IPS-18a (cell line): ENCODE measurements around the gene CEP250.
"Not testable (repeated sequence)": the region's sequence is repeated elsewhere in the genome, so short reads cannot be mapped to it uniquely, and the experiment has no call there.

ENCODE experiments used
- H3K27ac ChIP-seq: one replicate; pipeline ENCODE4 v1.5.1; 2013; ENCODE audit warnings: low read length
- H3K27me3 ChIP-seq: one replicate; pipeline ENCODE4 v1.6.1; 2013; ENCODE audit warnings: mild to moderate bottlenecking, low read length; ENCODE audit not compliant: control insufficient read depth, insufficient read depth
- H3K36me3 ChIP-seq: one replicate; pipeline ENCODE4 v1.6.1; 2013; ENCODE audit warnings: low read depth, low read length; ENCODE audit not compliant: control insufficient read depth
- H3K4me1 ChIP-seq: one replicate; pipeline ENCODE4 v1.6.1; 2013; ENCODE audit warnings: low read depth, low read length; ENCODE audit not compliant: control insufficient read depth
- H3K4me3 ChIP-seq: one replicate; pipeline ENCODE4 v1.5.1; 2013; ENCODE audit warnings: low read length
- H3K9ac ChIP-seq: one replicate; pipeline ENCODE4 v1.6.1; 2013; ENCODE audit warnings: mild to moderate bottlenecking, low read length, moderate library complexity
- H3K9me3 ChIP-seq: one replicate; pipeline ENCODE4 v1.6.1; 2013; ENCODE audit warnings: low read depth, low read length; ENCODE audit not compliant: control insufficient read depth

The CEP250 gene

DNA sequence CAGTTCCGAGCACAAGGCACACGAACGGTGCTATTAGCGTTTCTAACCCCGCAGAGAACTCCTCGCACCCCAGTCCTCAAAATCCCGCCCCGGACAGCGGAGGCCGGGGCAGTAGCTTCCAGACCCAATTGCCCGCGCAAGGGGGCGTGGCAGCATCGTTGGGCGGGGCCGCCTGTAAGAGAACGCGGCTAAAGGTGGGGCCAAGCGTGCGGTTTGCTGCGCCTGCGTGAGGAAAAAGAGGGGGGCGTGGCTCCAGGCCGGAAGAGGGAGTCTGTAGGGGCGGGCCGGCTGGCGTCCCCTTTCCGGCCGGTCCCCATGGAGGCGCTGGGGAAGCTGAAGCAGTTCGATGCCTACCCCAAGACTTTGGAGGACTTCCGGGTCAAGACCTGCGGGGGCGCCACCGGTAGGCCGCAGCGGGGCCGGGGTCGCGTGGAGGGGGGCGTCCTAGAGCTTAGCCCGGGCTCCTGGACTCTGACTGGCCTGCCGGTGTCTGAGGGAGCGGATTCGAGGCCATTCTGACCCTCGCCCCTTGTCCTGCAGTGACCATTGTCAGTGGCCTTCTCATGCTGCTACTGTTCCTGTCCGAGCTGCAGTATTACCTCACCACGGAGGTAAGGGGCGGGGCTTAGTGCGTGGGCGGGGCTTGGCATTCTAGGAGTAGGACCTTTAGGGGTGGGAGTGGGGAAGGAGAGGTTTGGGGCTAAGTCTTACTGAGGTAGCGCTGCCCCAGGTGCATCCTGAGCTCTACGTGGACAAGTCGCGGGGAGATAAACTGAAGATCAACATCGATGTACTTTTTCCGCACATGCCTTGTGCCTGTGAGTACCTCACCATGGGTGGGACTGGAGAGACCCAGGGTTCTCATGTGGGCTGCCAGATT is 86.6 kb downstream of the CEP250 start, which contains the start of gene ERGIC3:
ERGIC3 (plus strand) TSS at position 296 of the 880 bp plus-strand sequence; CDS start at position 316, 20 bp downstream.
- Histone ChIP-seq H3K27ac (peak within 1 kb of the TSS; percentile 89), H3K9me3 (no peaks in the 10 kb centered on the region), H3K9ac (peak within 1 kb of the TSS; percentile 89), H3K4me3 (peak within 1 kb of the TSS; percentile 86), H3K27me3 (no peaks in the 10 kb centered on the region), H3K36me3 (peaks cover 10% of the 10 kb centered on the region), H3K4me1 (peaks cover 9% of the 10 kb centered on the region)

DNA sequence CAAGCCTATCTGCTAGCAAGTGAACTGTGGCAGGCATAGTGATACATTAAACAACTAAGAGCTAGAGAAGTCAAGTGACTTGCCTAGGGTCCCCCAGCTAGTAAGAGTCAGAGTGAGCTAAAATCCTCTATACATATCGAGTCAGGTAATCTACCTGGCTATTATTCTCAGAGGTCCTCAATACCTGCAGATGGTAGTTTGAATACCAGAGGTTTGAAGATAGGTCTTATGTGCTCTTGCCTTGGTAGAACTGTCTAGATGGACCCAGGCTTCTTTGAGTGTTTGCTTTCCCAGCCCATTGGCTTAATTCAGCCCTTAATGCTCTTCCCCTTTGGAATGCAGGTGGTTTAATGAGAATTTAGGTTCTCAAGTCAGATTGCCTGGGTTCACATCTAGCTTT is 87.6 kb downstream of the CEP250 start:
- Histone ChIP-seq H3K27ac (no peak overlapping the region), H3K4me1 (peaks cover 9% of the 10 kb centered on the region), H3K9ac (peak overlapping the region; percentile 89), H3K36me3 (peaks cover 18% of the 10 kb centered on the region), H3K4me3 (peak overlapping the region; percentile 86), H3K9me3 (no peaks in the 10 kb centered on the region), H3K27me3 (no peaks in the 10 kb centered on the region)

- Histone ChIP-seq H3K9me3 (no peaks in the 10 kb centered on the region), H3K36me3 (peaks cover 31% of the 10 kb centered on the region), H3K27ac (no peak overlapping the region), H3K9ac (no peak overlapping the region), H3K4me3 (no peak overlapping the region), H3K4me1 (peaks cover 9% of the 10 kb centered on the region), H3K27me3 (no peaks in the 10 kb centered on the region)
Observed at GRCh38 chr20:35544436-35544835, 89.0 kb downstream of the CEP250 start.

GRCh38 chr20:35544941-35545340 is 89.5 kb downstream of the CEP250 start:
- H3K9me3 ChIP-seq, H3K27me3 ChIP-seq, H3K4me3 ChIP-seq, H3K9ac ChIP-seq, H3K4me1 ChIP-seq, H3K27ac ChIP-seq: not testable (repeated sequence)
- peaks cover 35% of the 10 kb centered on the region for H3K36me3 ChIP-seq

- H3K4me3 ChIP-seq: no peak overlapping the region
- no peak overlapping the region for H3K27ac ChIP-seq
- H3K36me3 ChIP-seq: peaks cover 39% of the 10 kb centered on the region
- no peaks in the 10 kb centered on the region for H3K9me3 ChIP-seq
- no peaks in the 10 kb centered on the region for H3K27me3 ChIP-seq
- no peak overlapping the region for H3K9ac ChIP-seq
- peaks cover 3% of the 10 kb centered on the region for H3K4me1 ChIP-seq
Observed at GRCh38 chr20:35546127-35546526, 90.7 kb downstream of the CEP250 start.

- no peaks in the 10 kb centered on the region for H3K9me3 ChIP-seq
- H3K4me3 ChIP-seq: no peak overlapping the region
- H3K27me3 ChIP-seq: no peaks in the 10 kb centered on the region
- H3K9ac ChIP-seq: no peak overlapping the region
- H3K36me3 ChIP-seq: peaks cover 51% of the 10 kb centered on the region
- no peaks in the 10 kb centered on the region for H3K4me1 ChIP-seq
- no peak overlapping the region for H3K27ac ChIP-seq
Observed at GRCh38 chr20:35547329-35547728, 91.9 kb downstream of the CEP250 start.

DNA sequence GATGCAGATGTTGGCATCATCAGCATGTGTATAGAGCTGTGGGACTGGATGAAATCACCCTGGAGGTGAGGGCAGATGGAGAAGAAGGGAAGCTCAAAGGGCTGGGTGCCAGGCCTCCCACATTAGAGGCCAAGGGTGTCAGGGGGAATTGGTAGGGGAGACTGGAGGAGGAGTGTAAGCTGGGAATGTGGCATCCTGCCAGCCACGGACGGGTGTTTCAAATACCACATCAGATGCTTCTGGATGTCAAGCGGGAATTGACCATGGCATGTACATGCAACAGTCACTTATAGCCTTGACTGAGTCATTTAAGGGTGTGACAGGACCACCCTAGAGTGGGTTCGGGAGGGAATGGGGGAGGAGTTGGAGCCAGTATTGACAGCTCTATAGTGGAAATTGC is 96.1 kb downstream of the CEP250 start:
- peaks cover 66% of the 10 kb centered on the region for H3K36me3 ChIP-seq
- H3K9ac ChIP-seq: no peak overlapping the region
- H3K4me3 ChIP-seq: no peak overlapping the region
- H3K27ac ChIP-seq: no peak overlapping the region
- no peaks in the 10 kb centered on the region for H3K4me1 ChIP-seq
- H3K9me3 ChIP-seq: no peaks in the 10 kb centered on the region
- H3K27me3 ChIP-seq: no peaks in the 10 kb centered on the region

DNA sequence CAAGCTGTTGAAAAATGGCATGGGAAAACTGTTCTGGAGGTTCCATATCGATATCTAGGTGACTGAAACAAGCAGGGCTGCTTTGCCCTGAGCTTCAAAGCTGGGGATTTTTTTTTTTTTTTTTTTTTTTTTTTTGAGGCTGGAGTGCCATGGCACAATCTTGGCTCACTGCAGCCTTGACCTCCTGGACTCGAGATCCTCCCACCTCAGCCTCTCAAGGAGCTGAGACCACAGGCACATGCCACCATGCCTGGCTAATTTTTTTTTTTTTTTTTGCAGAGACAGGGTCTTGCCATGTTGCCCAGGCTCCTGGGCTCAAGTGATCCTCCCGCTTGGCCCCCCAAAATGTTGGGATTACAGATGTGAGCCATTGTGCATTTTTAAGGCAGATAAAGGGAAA is 97.5 kb downstream of the CEP250 start:
- no peak overlapping the region for H3K9ac ChIP-seq
- H3K4me1 ChIP-seq: no peaks in the 10 kb centered on the region
- no peaks in the 10 kb centered on the region for H3K9me3 ChIP-seq
- H3K36me3 ChIP-seq: peaks cover 71% of the 10 kb centered on the region
- no peak overlapping the region for H3K4me3 ChIP-seq
- H3K27ac ChIP-seq: no peak overlapping the region
- H3K27me3 ChIP-seq: no peaks in the 10 kb centered on the region

DNA sequence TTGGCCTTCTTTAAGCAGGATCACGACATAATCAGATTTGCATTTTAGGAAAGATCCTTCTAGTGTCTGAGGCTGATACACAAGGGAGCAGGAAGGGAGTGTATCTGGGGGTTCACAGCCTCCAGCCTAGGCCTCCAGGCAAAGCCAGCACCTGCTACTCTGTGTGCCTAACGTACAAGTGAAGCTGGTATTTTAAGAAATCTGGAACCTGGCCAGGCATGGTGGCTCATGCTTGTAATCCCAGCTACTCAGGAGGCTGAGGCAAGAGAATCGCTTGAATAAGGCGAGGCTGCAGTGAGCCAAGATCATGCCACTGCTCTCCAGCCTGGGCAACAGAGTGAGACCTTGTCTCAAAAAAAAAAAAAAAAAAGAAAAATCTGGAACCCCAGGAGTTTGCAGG is 100.1 kb downstream of the CEP250 start:
- not testable (repeated sequence) for H3K4me3 ChIP-seq, H3K9ac ChIP-seq, H3K27ac ChIP-seq, H3K4me1 ChIP-seq, H3K9me3 ChIP-seq, H3K27me3 ChIP-seq
- peaks cover 55% of the 10 kb centered on the region for H3K36me3 ChIP-seq

- Histone ChIP-seq H3K27ac (no peak overlapping the region), H3K4me1 (no peaks in the 10 kb centered on the region), H3K27me3 (no peaks in the 10 kb centered on the region), H3K36me3 (peaks cover 53% of the 10 kb centered on the region), H3K9ac (no peak overlapping the region), H3K9me3 (no peaks in the 10 kb centered on the region), H3K4me3 (no peak overlapping the region)
Observed at GRCh38 chr20:35555951-35556645, 100.7 kb downstream of the CEP250 start.

- H3K36me3 ChIP-seq: peaks cover 45% of the 10 kb centered on the region
Observed at GRCh38 chr20:35556871-35557270, 101.5 kb downstream of the CEP250 start.

More at GRCh38 chr20:35556871-35557270, 101.5 kb downstream of the CEP250 start:
- H3K9me3 ChIP-seq: no peaks in the 10 kb centered on the region
- no peak overlapping the region for H3K27ac ChIP-seq
- no peak overlapping the region for H3K4me3 ChIP-seq
- no peaks in the 10 kb centered on the region for H3K27me3 ChIP-seq
- H3K4me1 ChIP-seq: no peaks in the 10 kb centered on the region
- no peak overlapping the region for H3K9ac ChIP-seq
